ENCODE results near the gene RDX.
A peak's percentile ranks its signal among the peaks of the same experiment; 100 is the strongest.

RDX gene

GRCh38 chr11:110301032-110301431 is 4.6 kb upstream of the RDX start:
- Histone ChIP-seq H3K4me3 (ENCODE audit: severe bottlenecking) (no peak overlapping the region), H3K36me3 (ENCODE audit: low read depth) (no peaks in the 10 kb centered on the region), H3K4me1 (ENCODE audit: insufficient read depth, poor library complexity, severe bottlenecking) (peaks cover 38% of the 10 kb centered on the region), H3K27ac (ENCODE audit: poor library complexity, severe bottlenecking) (no peak overlapping the region), H3K9me3 (ENCODE audit: severe bottlenecking) (no peaks in the 10 kb centered on the region), H3K27me3 (ENCODE audit: insufficient read depth, poor library complexity, severe bottlenecking) (no peaks in the 10 kb centered on the region)
- ATAC-seq (ENCODE audit: low read depth): no peak
- no peak for DNase-seq (ENCODE audit: low spot score)
- TF ChIP-seq, protein P1, sequence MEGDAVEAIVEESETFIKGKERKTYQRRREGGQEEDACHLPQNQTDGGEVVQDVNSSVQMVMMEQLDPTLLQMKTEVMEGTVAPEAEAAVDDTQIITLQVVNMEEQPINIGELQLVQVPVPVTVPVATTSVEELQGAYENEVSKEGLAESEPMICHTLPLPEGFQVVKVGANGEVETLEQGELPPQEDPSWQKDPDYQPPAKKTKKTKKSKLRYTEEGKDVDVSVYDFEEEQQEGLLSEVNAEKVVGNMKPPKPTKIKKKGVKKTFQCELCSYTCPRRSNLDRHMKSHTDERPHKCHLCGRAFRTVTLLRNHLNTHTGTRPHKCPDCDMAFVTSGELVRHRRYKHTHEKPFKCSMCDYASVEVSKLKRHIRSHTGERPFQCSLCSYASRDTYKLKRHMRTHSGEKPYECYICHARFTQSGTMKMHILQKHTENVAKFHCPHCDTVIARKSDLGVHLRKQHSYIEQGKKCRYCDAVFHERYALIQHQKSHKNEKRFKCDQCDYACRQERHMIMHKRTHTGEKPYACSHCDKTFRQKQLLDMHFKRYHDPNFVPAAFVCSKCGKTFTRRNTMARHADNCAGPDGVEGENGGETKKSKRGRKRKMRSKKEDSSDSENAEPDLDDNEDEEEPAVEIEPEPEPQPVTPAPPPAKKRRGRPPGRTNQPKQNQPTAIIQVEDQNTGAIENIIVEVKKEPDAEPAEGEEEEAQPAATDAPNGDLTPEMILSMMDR (IDR thresholded peaks at IDR 0.05; ENCODE audit: poor library complexity, severe bottlenecking): no peak

- TF ChIP-seq, protein P1 (IDR thresholded peaks at IDR 0.05; ENCODE audit: poor library complexity, severe bottlenecking): no peak
- Histone ChIP-seq H3K27me3 (ENCODE audit: insufficient read depth, poor library complexity, severe bottlenecking) (no peaks in the 10 kb centered on the region), H3K4me1 (ENCODE audit: insufficient read depth, poor library complexity, severe bottlenecking) (peaks cover 23% of the 10 kb centered on the region), H3K4me3 (ENCODE audit: severe bottlenecking) (no peak overlapping the region), H3K27ac (ENCODE audit: poor library complexity, severe bottlenecking) (peak overlapping the region; percentile 89), H3K36me3 (ENCODE audit: low read depth) (no peaks in the 10 kb centered on the region), H3K9me3 (ENCODE audit: severe bottlenecking) (no peaks in the 10 kb centered on the region)
- DNase-seq (ENCODE audit: low spot score): no peak
- ATAC-seq (ENCODE audit: low read depth): no peak
These were observed 2.8 kb upstream of the RDX start for GRCh38 chr11:110299006-110299785.

- no peaks in the 10 kb centered on the region for H3K27me3 ChIP-seq (ENCODE audit: insufficient read depth, poor library complexity, severe bottlenecking)
- no peaks in the 10 kb centered on the region for H3K9me3 ChIP-seq (ENCODE audit: severe bottlenecking)
- no peak overlapping the region for H3K4me3 ChIP-seq (ENCODE audit: severe bottlenecking)
- H3K36me3 ChIP-seq (ENCODE audit: low read depth): no peaks in the 10 kb centered on the region
- peak; percentile 68 for DNase-seq (ENCODE audit: low spot score)
- peak overlapping the region; percentile 89 for H3K27ac ChIP-seq (ENCODE audit: poor library complexity, severe bottlenecking)
- TF ChIP-seq, protein P1 (IDR thresholded peaks at IDR 0.05; ENCODE audit: poor library complexity, severe bottlenecking): no peak
- ATAC-seq (ENCODE audit: low read depth): peak; percentile 43
- H3K4me1 ChIP-seq (ENCODE audit: insufficient read depth, poor library complexity, severe bottlenecking): peaks cover 30% of the 10 kb centered on the region
These were observed 1.9 kb upstream of the RDX start for GRCh38 chr11:110298301-110298765.

DNA sequence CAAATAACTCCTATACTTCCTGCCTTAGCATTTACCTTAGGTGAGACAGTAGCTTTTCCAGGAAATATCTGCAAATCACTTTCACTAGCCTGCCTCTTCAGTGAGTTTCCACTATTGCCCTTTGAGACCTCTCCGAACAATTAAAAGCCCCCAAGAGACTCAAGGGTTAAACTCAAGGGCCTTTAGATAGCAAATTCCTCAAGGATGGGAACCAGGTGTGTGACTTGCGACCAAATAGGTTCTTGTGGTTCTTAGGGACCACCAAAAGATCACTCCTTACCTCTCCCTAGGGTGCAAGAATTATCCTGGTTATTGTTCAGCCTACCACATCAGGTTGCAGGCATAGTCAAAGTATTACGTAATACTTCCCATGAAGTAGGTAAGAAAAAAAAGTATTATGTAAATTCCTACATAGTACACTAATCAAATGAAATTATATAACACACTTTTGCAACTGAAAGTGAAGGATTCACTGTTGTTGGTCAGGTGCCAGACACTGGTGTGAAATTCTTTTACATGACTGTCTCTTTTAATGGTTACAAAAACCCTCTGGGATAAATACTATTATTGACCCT is 1.4 kb upstream of the RDX start:
- Histone ChIP-seq H3K27ac (ENCODE audit: poor library complexity, severe bottlenecking) (peak overlapping the region; percentile 89), H3K36me3 (ENCODE audit: low read depth) (no peaks in the 10 kb centered on the region), H3K4me1 (ENCODE audit: insufficient read depth, poor library complexity, severe bottlenecking) (peaks cover 34% of the 10 kb centered on the region), H3K27me3 (ENCODE audit: insufficient read depth, poor library complexity, severe bottlenecking) (no peaks in the 10 kb centered on the region), H3K4me3 (ENCODE audit: severe bottlenecking) (no peak overlapping the region), H3K9me3 (ENCODE audit: severe bottlenecking) (no peaks in the 10 kb centered on the region)
- ATAC-seq (ENCODE audit: low read depth): peak; percentile 14; the same call in 2 of the 3 replicates
- TF ChIP-seq, protein P1 (IDR thresholded peaks at IDR 0.05; ENCODE audit: poor library complexity, severe bottlenecking): no peak
- DNase-seq (ENCODE audit: low spot score): no peak
